NCI-H1105 (cell line): ENCODE data around the gene TTYH2.

Experiments
- DNase-seq: peaks from one replicate; lab custom pipeline; 2025; lab: John Stamatoyannopoulos, UW

TTYH2 gene

GRCh38 chr17:74194682-74195081 is 18.7 kb upstream of the TTYH2 start:
- DNase-seq: no peak

GRCh38 chr17:74196541-74197317 is 16.6 kb upstream of the TTYH2 start:
- DNase-seq: no peak

- no peak for DNase-seq
Observed at GRCh38 chr17:74197801-74198200, 15.6 kb upstream of the TTYH2 start.

- DNase-seq: no peak
Observed at GRCh38 chr17:74198694-74199093, 14.7 kb upstream of the TTYH2 start.

GRCh38 chr17:74199306-74200092 is 13.9 kb upstream of the TTYH2 start:
- no peak for DNase-seq

- DNase-seq: no peak
Observed at GRCh38 chr17:74200112-74200511, 13.3 kb upstream of the TTYH2 start.

- DNase-seq: peak; percentile 70
Observed at GRCh38 chr17:74201250-74201649, 12.1 kb upstream of the TTYH2 start.

GRCh38 chr17:74201948-74202347 is 11.4 kb upstream of the TTYH2 start:
- DNase-seq: no peak

- DNase-seq: no peak
Observed at GRCh38 chr17:74202938-74203337, 10.4 kb upstream of the TTYH2 start.

GRCh38 chr17:74203439-74204240 is 9.7 kb upstream of the TTYH2 start, which contains the start of gene RPL38:
RPL38 (plus strand) TSS chr17:74203678; CDS start chr17:74203956, 278 bp downstream.
- DNase-seq: peak; percentile 90

- no peak for DNase-seq
Observed at GRCh38 chr17:74204474-74204873, 8.9 kb upstream of the TTYH2 start.

GRCh38 chr17:74205274-74205673 is 8.1 kb upstream of the TTYH2 start:
- DNase-seq: no peak

GRCh38 chr17:74206332-74206818 is 7.0 kb upstream of the TTYH2 start:
- no peak for DNase-seq

- DNase-seq: peak; percentile 12
Observed at GRCh38 chr17:74210191-74211140, 2.9 kb upstream of the TTYH2 start.

- no peak for DNase-seq
Observed at GRCh38 chr17:74211141-74211911, 2.0 kb upstream of the TTYH2 start.

- no peak for DNase-seq
Observed at GRCh38 chr17:74211912-74212208, 1.5 kb upstream of the TTYH2 start.

- DNase-seq: no peak
Observed at GRCh38 chr17:74212209-74212912, 1.0 kb upstream of the TTYH2 start.

GRCh38 chr17:74213861-74214391 is 555 bp downstream of the TTYH2 start:
- DNase-seq: no peak

- no peak for DNase-seq
Observed at GRCh38 chr17:74214484-74215341, 1.3 kb downstream of the TTYH2 start.
